OCI-LY1 (cell line): ENCODE measurements around the gene ETV5.

Experiments
- H2AFZ ChIP-seq: fragments of 200-600 bp; sonication (generic), shearing (Covaris generic); 2 replicates; pipeline ENCODE4 v1.6.0; 2014; ENCODE audit warnings: antibody characterized with exemption, mild to moderate bottlenecking, low read length
- H3F3A ChIP-seq: fragments of 200-600 bp; sonication (generic), shearing (Covaris generic); 2 replicates; pipeline ENCODE4 v1.6.0; 2014; ENCODE audit warnings: mild to moderate bottlenecking, antibody characterized with exemption, low read length, moderate library complexity; ENCODE audit not compliant: insufficient read depth
- H3K27ac ChIP-seq: fragments of 200-600 bp; sonication (generic); 2 replicates; pipeline ENCODE4 v1.5.1; 2014; ENCODE audit warnings: low read length, mixed run types, mild to moderate bottlenecking, low read depth; ENCODE audit not compliant: poor library complexity, severe bottlenecking
- H3K27me3 ChIP-seq: fragments of 200-600 bp; sonication (generic); 2 replicates; pipeline ENCODE4 v1.6.0; 2014; ENCODE audit warnings: antibody characterized with exemption, mild to moderate bottlenecking, low read length, moderate library complexity; ENCODE audit not compliant: insufficient read depth
- H3K36me3 ChIP-seq: fragments of 200-600 bp; sonication (generic); 2 replicates; pipeline ENCODE4 v1.6.1; 2014; ENCODE audit warnings: mild to moderate bottlenecking, antibody characterized with exemption, low read length, moderate library complexity, mixed read lengths; ENCODE audit not compliant: insufficient read depth
- H3K4me1 ChIP-seq: fragments of 200-600 bp; sonication (generic); 2 replicates; pipeline ENCODE4 v1.5.1; 2014; ENCODE audit warnings: mild to moderate bottlenecking, low read length, moderate library complexity; ENCODE audit not compliant: insufficient read depth, severe bottlenecking
- H3K4me2 ChIP-seq: fragments of 200-600 bp; sonication (generic), shearing (Covaris generic); 2 replicates; pipeline ENCODE4 v1.6.1; 2014; ENCODE audit warnings: low read length
- H3K4me3 ChIP-seq: fragments of 200-600 bp; sonication (generic); 2 replicates; pipeline ENCODE4 v1.5.1; 2014; ENCODE audit warnings: low read length, low read depth, mild to moderate bottlenecking, mixed read lengths; ENCODE audit not compliant: poor library complexity, severe bottlenecking
- H3K79me2 ChIP-seq: fragments of 200-600 bp; shearing (Covaris generic); 2 replicates; pipeline ENCODE4 v1.6.1; 2016; ENCODE audit warnings: mixed run types, low read length, mixed read lengths; ENCODE audit not compliant: insufficient read depth
- H3K9ac ChIP-seq: fragments of 200-600 bp; sonication (generic), shearing (Covaris generic); 2 replicates; pipeline ENCODE4 v1.6.1; 2014; ENCODE audit warnings: mild to moderate bottlenecking, low read length, mixed read lengths
- H3K9me2 ChIP-seq: fragments of 200-600 bp; sonication (generic), shearing (Covaris generic); 2 replicates; pipeline ENCODE4 v1.6.1; 2014; ENCODE audit warnings: low read depth, mild to moderate bottlenecking, low read length, mixed read lengths
- H3K9me3 ChIP-seq: fragments of 200-600 bp; shearing (Covaris generic); 2 replicates; pipeline ENCODE4 v1.6.1; 2014; ENCODE audit warnings: low read length, mixed read lengths
- H4K20me1 ChIP-seq: fragments of 200-600 bp; sonication (generic), shearing (Covaris generic); 2 replicates; pipeline ENCODE4 v1.6.0; 2016; ENCODE audit warnings: mild to moderate bottlenecking, low read length; ENCODE audit not compliant: insufficient read depth
- EZH2 ChIP-seq: fragments of 200-600 bp; sonication (generic), shearing (Covaris generic); IDR thresholded peaks from 2 replicates; pipeline ENCODE4 v1.8.0; 2017; ENCODE audit warnings: borderline replicate concordance, mixed run types, mild to moderate bottlenecking, antibody characterized with exemption, low read length, moderate library complexity, mixed read lengths
- TF ChIP-seq, protein P1 (sequence below): fragments of 200-600 bp; sonication (generic), shearing (Covaris generic); IDR thresholded peaks from 2 replicates; pipeline ENCODE4 v1.5.1; 2017; ENCODE audit warnings: mild to moderate bottlenecking, antibody characterized with exemption, low read length, moderate library complexity, mixed read lengths

The ETV5 gene

DNA sequence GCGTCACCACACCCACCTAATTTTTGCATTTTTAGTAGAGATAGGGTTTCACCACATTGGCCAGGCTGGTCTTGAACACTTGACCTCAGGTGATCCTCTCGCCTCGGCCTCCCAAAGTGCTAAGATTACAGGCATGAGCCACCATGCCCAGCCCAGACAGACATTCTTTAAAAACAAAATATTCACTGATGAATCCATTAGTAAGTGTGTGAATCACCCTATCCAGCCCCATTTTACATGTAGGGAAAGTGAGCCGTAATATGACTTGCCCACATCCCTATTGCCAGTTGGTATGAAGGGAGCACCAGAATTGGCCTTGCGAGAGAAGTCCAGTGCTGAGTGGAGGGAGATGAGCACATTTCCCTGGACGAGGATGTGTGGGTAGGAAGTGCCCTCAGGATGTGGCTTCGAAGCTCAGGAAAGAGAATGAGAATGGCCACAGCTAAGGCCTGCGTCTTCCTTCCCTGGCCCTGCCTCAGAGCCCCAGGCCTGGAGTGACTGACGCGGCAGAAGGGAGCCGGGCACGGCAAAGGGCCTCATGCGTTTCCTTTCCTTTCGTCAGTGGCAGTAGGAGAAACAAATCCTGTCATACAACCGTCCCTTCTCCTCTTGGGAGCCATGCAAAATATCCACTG lies 28.3 kb upstream of the ETV5 start:
- no peaks in the 10 kb centered on the region for H3K9me3 ChIP-seq
- no peaks in the 10 kb centered on the region for H3K36me3 ChIP-seq
- H3K4me2 ChIP-seq = no peak overlapping the region
- no peak overlapping the region for H2AFZ ChIP-seq
- H3K79me2 ChIP-seq = no peaks in the 10 kb centered on the region
- no peaks in the 10 kb centered on the region for H3K4me1 ChIP-seq
- no peak overlapping the region for H3K4me3 ChIP-seq
- peaks cover 4% of the 10 kb centered on the region; the same call in 1 of the 2 replicates for H3K27me3 ChIP-seq
- H4K20me1 ChIP-seq = no peaks in the 10 kb centered on the region
- no peaks in the 10 kb centered on the region for H3K9me2 ChIP-seq
- no peak overlapping the region for H3K27ac ChIP-seq
- no peak for TF ChIP-seq EZH2
- TF ChIP-seq, protein P1, sequence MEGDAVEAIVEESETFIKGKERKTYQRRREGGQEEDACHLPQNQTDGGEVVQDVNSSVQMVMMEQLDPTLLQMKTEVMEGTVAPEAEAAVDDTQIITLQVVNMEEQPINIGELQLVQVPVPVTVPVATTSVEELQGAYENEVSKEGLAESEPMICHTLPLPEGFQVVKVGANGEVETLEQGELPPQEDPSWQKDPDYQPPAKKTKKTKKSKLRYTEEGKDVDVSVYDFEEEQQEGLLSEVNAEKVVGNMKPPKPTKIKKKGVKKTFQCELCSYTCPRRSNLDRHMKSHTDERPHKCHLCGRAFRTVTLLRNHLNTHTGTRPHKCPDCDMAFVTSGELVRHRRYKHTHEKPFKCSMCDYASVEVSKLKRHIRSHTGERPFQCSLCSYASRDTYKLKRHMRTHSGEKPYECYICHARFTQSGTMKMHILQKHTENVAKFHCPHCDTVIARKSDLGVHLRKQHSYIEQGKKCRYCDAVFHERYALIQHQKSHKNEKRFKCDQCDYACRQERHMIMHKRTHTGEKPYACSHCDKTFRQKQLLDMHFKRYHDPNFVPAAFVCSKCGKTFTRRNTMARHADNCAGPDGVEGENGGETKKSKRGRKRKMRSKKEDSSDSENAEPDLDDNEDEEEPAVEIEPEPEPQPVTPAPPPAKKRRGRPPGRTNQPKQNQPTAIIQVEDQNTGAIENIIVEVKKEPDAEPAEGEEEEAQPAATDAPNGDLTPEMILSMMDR = no peak
- H3K9ac ChIP-seq = no peak overlapping the region
- no peaks in the 10 kb centered on the region for H3F3A ChIP-seq

DNA sequence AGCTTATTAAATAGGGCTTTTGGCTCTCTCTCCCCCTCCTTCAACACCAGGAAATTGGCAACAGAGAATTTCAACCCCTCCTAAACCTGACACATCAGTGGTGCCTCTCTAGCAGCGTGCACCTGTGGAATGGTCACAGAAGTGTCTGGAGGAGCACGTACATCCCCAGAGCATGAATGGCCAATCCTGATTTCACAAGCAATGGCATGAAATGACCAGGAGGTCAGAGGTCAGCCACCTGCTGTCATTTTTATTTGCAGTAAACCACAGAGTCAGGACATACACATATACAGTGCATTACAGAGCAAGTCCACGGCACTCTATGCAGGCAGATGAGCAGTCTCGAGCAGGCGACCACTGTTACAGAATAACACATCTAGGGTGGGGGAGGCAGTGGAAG lies 25.1 kb upstream of the ETV5 start:
- Histone ChIP-seq H3K27ac (no peak overlapping the region), H2AFZ (no peak overlapping the region), H3K4me2 (no peak overlapping the region), H3F3A (no peaks in the 10 kb centered on the region), H3K4me3 (no peak overlapping the region), H3K36me3 (no peaks in the 10 kb centered on the region), H3K9me2 (no peaks in the 10 kb centered on the region), H3K27me3 (no peaks in the 10 kb centered on the region), H4K20me1 (no peaks in the 10 kb centered on the region), H3K9ac (no peak overlapping the region), H3K79me2 (no peaks in the 10 kb centered on the region), H3K9me3 (no peaks in the 10 kb centered on the region), H3K4me1 (no peaks in the 10 kb centered on the region)
- TF ChIP-seq, protein P1 = no peak
- no peak for TF ChIP-seq EZH2

GRCh38 chr3:186132487-186132886 lies 23.6 kb upstream of the ETV5 start:
- no peaks in the 10 kb centered on the region for H3K36me3 ChIP-seq
- no peaks in the 10 kb centered on the region for H3K9me3 ChIP-seq
- no peaks in the 10 kb centered on the region for H3K4me1 ChIP-seq
- no peaks in the 10 kb centered on the region for H3K9me2 ChIP-seq
- H3K27me3 ChIP-seq = no peaks in the 10 kb centered on the region
- H3K4me3 ChIP-seq = no peak overlapping the region
- H3K9ac ChIP-seq = no peak overlapping the region
- no peak overlapping the region for H2AFZ ChIP-seq
- no peaks in the 10 kb centered on the region for H3K79me2 ChIP-seq
- H3F3A ChIP-seq = no peaks in the 10 kb centered on the region
- H4K20me1 ChIP-seq = no peaks in the 10 kb centered on the region
- TF ChIP-seq, protein P1 = no peak
- TF ChIP-seq EZH2 = no peak
- no peak overlapping the region for H3K4me2 ChIP-seq
- H3K27ac ChIP-seq = no peak overlapping the region
